Measurements from ENCODE around the gene LAMP5. TPM values are rescaled to one million over a fixed set of nuclear protein-coding genes. Genes with fewer than 3 reads are reported as not detected.

The LAMP5 gene
- total and polyA plus RNA-seq, 2 experiments from 2014 or later: 0.21 to 0.29 TPM

GRCh38 chr20:9495701-9496100 lies 18.7 kb upstream of the LAMP5 start (continued):
- TF ChIP-seq, protein P1, sequence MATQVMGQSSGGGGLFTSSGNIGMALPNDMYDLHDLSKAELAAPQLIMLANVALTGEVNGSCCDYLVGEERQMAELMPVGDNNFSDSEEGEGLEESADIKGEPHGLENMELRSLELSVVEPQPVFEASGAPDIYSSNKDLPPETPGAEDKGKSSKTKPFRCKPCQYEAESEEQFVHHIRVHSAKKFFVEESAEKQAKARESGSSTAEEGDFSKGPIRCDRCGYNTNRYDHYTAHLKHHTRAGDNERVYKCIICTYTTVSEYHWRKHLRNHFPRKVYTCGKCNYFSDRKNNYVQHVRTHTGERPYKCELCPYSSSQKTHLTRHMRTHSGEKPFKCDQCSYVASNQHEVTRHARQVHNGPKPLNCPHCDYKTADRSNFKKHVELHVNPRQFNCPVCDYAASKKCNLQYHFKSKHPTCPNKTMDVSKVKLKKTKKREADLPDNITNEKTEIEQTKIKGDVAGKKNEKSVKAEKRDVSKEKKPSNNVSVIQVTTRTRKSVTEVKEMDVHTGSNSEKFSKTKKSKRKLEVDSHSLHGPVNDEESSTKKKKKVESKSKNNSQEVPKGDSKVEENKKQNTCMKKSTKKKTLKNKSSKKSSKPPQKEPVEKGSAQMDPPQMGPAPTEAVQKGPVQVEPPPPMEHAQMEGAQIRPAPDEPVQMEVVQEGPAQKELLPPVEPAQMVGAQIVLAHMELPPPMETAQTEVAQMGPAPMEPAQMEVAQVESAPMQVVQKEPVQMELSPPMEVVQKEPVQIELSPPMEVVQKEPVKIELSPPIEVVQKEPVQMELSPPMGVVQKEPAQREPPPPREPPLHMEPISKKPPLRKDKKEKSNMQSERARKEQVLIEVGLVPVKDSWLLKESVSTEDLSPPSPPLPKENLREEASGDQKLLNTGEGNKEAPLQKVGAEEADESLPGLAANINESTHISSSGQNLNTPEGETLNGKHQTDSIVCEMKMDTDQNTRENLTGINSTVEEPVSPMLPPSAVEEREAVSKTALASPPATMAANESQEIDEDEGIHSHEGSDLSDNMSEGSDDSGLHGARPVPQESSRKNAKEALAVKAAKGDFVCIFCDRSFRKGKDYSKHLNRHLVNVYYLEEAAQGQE (IDR thresholded peaks at IDR 0.05; ENCODE audit: unreplicated experiment): no peak
- TF ChIP-seq ZNF462 (CRISPR knock-in tag; IDR thresholded peaks at IDR 0.05): no peak

- Histone ChIP-seq H3K36me3 (ENCODE audit: insufficient read depth) (no peaks in the 10 kb centered on the region), H3K27ac (ENCODE audit: low read depth) (no peak overlapping the region), H3K4me2 (no peak overlapping the region), H3K27me3 (ENCODE audit: insufficient read depth) (no peaks in the 10 kb centered on the region), H3K9me2 (ENCODE audit: insufficient read depth) (peaks cover 32% of the 10 kb centered on the region; the same call in 1 of the 2 replicates), H2AFZ (no peak overlapping the region), H4K20me1 (replicated peaks; ENCODE audit: insufficient read depth) (no peaks in the 10 kb centered on the region), H3K4me1 (ENCODE audit: insufficient read depth) (no peaks in the 10 kb centered on the region), H3F3A (replicated peaks; ENCODE audit: low read depth) (no peaks in the 10 kb centered on the region), H3K79me2 (replicated peaks; ENCODE audit: insufficient read depth) (no peaks in the 10 kb centered on the region), H3K4me3 (no peak overlapping the region)
- H3K4me3 Mint-ChIP-seq: no peak overlapping the region
- H3K9me3 Mint-ChIP-seq: no peaks in the 10 kb centered on the region
- H3K27ac Mint-ChIP-seq: no peak overlapping the region
- DNase-seq (ENCODE audit: low spot score) (no peak), ATAC-seq (no peak)
- peaks cover 4% of the 10 kb centered on the region for H3K27me3 Mint-ChIP-seq (ENCODE audit: insufficient read depth, low read depth, poor library complexity)
- H3K4me1 Mint-ChIP-seq: no peaks in the 10 kb centered on the region
- no peaks in the 10 kb centered on the region for H3K36me3 Mint-ChIP-seq (ENCODE audit: low read depth)
- TF ChIP-seq EZH2phosphoT487 (IDR thresholded peaks at IDR 0.05; ENCODE audit: unreplicated experiment) (no peak), ETS1 (IDR thresholded peaks at IDR 0.05) (no peak), EZH2 (IDR thresholded peaks at IDR 0.05; ENCODE audit: low read depth, unreplicated experiment) (no peak), NANOG (IDR thresholded peaks at IDR 0.05; ENCODE audit: borderline replicate concordance) (no peak), ZNF331 (CRISPR knock-in tag; IDR thresholded peaks at IDR 0.05; ENCODE audit: low read depth) (no peak), JUNB (IDR thresholded peaks at IDR 0.05; ENCODE audit: unreplicated experiment) (no peak), CREB1 (CRISPR knock-in tag; IDR thresholded peaks at IDR 0.05; ENCODE audit: low read depth) (no peak), STAT1 (IDR thresholded peaks at IDR 0.05; ENCODE audit: unreplicated experiment) (no peak), ZNF114 (CRISPR knock-in tag; IDR thresholded peaks at IDR 0.05) (no peak), POLR2AphosphoS5 (IDR thresholded peaks at IDR 0.05; ENCODE audit: low read depth) (no peak)
- TF ChIP-seq, protein P2, sequence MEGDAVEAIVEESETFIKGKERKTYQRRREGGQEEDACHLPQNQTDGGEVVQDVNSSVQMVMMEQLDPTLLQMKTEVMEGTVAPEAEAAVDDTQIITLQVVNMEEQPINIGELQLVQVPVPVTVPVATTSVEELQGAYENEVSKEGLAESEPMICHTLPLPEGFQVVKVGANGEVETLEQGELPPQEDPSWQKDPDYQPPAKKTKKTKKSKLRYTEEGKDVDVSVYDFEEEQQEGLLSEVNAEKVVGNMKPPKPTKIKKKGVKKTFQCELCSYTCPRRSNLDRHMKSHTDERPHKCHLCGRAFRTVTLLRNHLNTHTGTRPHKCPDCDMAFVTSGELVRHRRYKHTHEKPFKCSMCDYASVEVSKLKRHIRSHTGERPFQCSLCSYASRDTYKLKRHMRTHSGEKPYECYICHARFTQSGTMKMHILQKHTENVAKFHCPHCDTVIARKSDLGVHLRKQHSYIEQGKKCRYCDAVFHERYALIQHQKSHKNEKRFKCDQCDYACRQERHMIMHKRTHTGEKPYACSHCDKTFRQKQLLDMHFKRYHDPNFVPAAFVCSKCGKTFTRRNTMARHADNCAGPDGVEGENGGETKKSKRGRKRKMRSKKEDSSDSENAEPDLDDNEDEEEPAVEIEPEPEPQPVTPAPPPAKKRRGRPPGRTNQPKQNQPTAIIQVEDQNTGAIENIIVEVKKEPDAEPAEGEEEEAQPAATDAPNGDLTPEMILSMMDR (conservative IDR thresholded peaks at IDR 0.05; ENCODE audit: low read depth in 2 of 2): no peak
These were observed 18.2 kb upstream of the LAMP5 start for GRCh38 chr20:9496155-9496554.

All from GM23338 (cell line).